ENCODE results near the gene DEXI. TPM values are rescaled to one million over a fixed set of nuclear protein-coding genes. Genes with fewer than 3 reads are reported as not detected.

DEXI gene
- total and polyA plus RNA-seq, 2 of the 13 experiments (the other 11 are each of a cell fraction or from before 2014, with no cell fraction given): 51.5 to 70.4 TPM

DNA sequence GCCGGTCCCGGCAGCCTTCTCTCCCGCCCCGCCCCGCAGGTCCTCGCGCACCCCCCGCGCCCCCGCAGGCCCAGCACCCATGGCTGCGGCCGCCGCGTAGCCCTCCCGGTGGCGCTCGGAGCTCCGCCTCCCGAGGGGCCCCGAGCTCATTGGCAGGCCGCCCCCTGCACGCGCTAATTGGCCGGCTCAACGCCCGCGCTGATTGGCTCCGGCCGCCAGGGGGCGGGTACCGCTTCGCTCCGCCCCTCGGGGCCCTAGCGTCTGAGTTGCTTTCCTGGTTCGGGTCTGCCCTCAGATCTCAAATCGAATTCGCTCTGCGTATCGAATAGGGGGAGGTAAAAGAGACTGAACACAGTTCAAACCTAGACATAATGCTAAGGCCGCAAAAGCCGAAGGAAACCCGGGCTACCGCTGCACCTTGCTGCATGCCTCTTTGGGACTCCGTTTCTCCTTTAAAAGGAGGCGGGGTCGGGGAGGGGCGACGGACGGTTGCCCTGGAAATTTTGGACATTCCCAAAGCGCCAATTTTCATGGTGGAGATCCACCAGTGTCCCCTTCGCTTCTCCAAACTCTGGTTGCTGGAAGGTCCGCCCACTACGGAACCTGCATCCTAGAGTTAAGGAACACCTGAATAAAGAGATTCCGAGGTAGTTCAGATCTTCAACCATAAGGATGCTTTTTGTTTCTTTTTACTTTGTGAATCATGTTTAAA lies at the start of gene DEXI (continued):
- TF ChIP-seq, protein P1, sequence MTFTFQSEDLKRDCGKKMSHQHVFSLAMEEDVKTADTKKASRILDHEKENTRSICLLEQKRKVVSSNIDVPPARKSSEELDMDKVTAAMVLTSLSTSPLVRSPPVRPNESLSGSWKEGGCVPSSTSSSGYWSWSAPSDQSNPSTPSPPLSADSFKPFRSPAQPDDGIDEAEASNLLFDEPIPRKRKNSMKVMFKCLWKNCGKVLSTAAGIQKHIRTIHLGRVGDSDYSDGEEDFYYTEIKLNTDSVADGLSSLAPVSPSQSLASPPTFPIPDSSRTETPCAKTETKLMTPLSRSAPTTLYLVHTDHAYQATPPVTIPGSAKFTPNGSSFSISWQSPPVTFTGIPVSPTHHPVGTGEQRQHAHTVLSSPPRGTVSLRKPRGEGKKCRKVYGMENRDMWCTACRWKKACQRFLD (CRISPR knock-in tag; IDR thresholded peaks at IDR 0.05; ENCODE audit: borderline replicate concordance): no peak
- no peak for TF ChIP-seq MZF1 (CRISPR knock-in tag; IDR thresholded peaks at IDR 0.05; ENCODE audit: borderline replicate concordance)
- no peak for TF ChIP-seq ZNF619 (CRISPR knock-in tag; IDR thresholded peaks at IDR 0.05)
- TF ChIP-seq HOXD1 (CRISPR knock-in tag; IDR thresholded peaks at IDR 0.05): no peak
- TF ChIP-seq FIP1L1 (IDR thresholded peaks at IDR 0.05; ENCODE audit: borderline replicate concordance, insufficient read depth, low read depth, low read length): no peak
- peak; percentile 39; the same call in 1 of the 2 replicates for TF ChIP-seq ZNF772 (CRISPR knock-in tag; IDR thresholded peaks at IDR 0.05)
- no peak for TF ChIP-seq TCF7 (IDR thresholded peaks at IDR 0.05; ENCODE audit: low read depth)
- TF ChIP-seq, protein P2, sequence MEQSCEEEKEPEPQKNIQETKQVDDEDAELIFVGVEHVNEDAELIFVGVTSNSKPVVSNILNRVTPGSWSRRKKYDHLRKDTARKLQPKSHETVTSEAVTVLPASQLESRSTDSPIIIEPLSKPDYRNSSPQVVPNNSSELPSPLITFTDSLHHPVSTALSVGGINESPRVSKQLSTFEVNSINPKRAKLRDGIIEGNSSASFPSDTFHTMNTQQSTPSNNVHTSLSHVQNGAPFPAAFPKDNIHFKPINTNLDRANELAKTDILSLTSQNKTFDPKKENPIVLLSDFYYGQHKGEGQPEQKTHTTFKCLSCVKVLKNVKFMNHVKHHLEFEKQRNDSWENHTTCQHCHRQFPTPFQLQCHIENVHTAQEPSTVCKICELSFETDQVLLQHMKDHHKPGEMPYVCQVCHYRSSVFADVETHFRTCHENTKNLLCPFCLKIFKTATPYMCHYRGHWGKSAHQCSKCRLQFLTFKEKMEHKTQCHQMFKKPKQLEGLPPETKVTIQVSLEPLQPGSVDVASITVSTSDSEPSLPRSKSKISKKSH (CRISPR knock-in tag; IDR thresholded peaks at IDR 0.05; ENCODE audit: borderline replicate concordance): no peak; the same call in 1 of the 2 replicates
- no peak for TF ChIP-seq ZNF260 (CRISPR knock-in tag; IDR thresholded peaks at IDR 0.05; ENCODE audit: borderline replicate concordance, low read depth)
- TF ChIP-seq ZSCAN29 (CRISPR knock-in tag; conservative IDR thresholded peaks at IDR 0.05): peak; percentile 61; the same call in 1 of the 2 replicates
- TF ChIP-seq SKI (IDR thresholded peaks at IDR 0.05; ENCODE audit: partially characterized antibody): no peak
- no peak for TF ChIP-seq ZNF747 (CRISPR knock-in tag; IDR thresholded peaks at IDR 0.05; ENCODE audit: borderline replicate concordance)
- peak; percentile 17; the same call in 1 of the 2 replicates for TF ChIP-seq NFKB2 (CRISPR knock-in tag; IDR thresholded peaks at IDR 0.05; ENCODE audit: borderline replicate concordance)
- 0 out of 2 replicates have a peak, but pooled peaks have one; percentile 62 for TF ChIP-seq ZNF383 (CRISPR knock-in tag; IDR thresholded peaks at IDR 0.05; ENCODE audit: borderline replicate concordance)
- no peak for TF ChIP-seq PITX1 (CRISPR knock-in tag; IDR thresholded peaks at IDR 0.05)
- TF ChIP-seq ZNF234 (CRISPR knock-in tag; conservative IDR thresholded peaks at IDR 0.05): no peak
- TF ChIP-seq ZNF367 (CRISPR knock-in tag; IDR thresholded peaks at IDR 0.05; ENCODE audit: borderline replicate concordance): no peak; the same call in 1 of the 2 replicates
- no peak for TF ChIP-seq FOXP1 (IDR thresholded peaks at IDR 0.05)
- TF ChIP-seq FOXP1 (CRISPR knock-in tag; IDR thresholded peaks at IDR 0.05): no peak
- TF ChIP-seq ZFP37 (CRISPR knock-in tag; IDR thresholded peaks at IDR 0.05; ENCODE audit: borderline replicate concordance): no peak
- no peak for TF ChIP-seq TRIM24 (CRISPR knock-in tag; IDR thresholded peaks at IDR 0.05)
- TF ChIP-seq SPEN (CRISPR knock-in tag; IDR thresholded peaks at IDR 0.05; ENCODE audit: low read depth): peak; percentile 83
- no peak for TF ChIP-seq ZNF138 (CRISPR knock-in tag; IDR thresholded peaks at IDR 0.05; ENCODE audit: low read depth)
- TF ChIP-seq NFYB (CRISPR knock-in tag; IDR thresholded peaks at IDR 0.05): peak; percentile 89
- TF ChIP-seq PRPF4 (IDR thresholded peaks at IDR 0.05; ENCODE audit: low read depth, low read length, poor library complexity, severe bottlenecking): no peak
- TF ChIP-seq, protein P3, sequence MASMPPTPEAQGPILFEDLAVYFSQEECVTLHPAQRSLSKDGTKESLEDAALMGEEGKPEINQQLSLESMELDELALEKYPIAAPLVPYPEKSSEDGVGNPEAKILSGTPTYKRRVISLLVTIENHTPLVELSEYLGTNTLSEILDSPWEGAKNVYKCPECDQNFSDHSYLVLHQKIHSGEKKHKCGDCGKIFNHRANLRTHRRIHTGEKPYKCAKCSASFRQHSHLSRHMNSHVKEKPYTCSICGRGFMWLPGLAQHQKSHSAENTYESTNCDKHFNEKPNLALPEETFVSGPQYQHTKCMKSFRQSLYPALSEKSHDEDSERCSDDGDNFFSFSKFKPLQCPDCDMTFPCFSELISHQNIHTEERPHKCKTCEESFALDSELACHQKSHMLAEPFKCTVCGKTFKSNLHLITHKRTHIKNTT (CRISPR knock-in tag; IDR thresholded peaks at IDR 0.05): no peak
- 0 out of 2 replicates have a peak, but pooled peaks have one; percentile 4 for TF ChIP-seq NR2C2 (CRISPR knock-in tag; IDR thresholded peaks at IDR 0.05; ENCODE audit: borderline replicate concordance)
- TF ChIP-seq ZNF614 (CRISPR knock-in tag; IDR thresholded peaks at IDR 0.05; ENCODE audit: borderline replicate concordance): 0 out of 2 replicates have a peak, but pooled peaks have one; percentile 60
